GM12874 (cell line): ENCODE measurements around the gene CAPN3.
A peak's percentile ranks its signal among the peaks of the same experiment; 100 is the strongest.

Experiments
- CTCF ChIP-seq: IDR thresholded peaks from 2 replicates; pipeline ENCODE4 v1.5.1; 2011; ENCODE audit warnings: low read depth, mild to moderate bottlenecking, control low read depth, low read length, moderate library complexity; ENCODE audit not compliant: insufficient read depth

The CAPN3 gene

DNA sequence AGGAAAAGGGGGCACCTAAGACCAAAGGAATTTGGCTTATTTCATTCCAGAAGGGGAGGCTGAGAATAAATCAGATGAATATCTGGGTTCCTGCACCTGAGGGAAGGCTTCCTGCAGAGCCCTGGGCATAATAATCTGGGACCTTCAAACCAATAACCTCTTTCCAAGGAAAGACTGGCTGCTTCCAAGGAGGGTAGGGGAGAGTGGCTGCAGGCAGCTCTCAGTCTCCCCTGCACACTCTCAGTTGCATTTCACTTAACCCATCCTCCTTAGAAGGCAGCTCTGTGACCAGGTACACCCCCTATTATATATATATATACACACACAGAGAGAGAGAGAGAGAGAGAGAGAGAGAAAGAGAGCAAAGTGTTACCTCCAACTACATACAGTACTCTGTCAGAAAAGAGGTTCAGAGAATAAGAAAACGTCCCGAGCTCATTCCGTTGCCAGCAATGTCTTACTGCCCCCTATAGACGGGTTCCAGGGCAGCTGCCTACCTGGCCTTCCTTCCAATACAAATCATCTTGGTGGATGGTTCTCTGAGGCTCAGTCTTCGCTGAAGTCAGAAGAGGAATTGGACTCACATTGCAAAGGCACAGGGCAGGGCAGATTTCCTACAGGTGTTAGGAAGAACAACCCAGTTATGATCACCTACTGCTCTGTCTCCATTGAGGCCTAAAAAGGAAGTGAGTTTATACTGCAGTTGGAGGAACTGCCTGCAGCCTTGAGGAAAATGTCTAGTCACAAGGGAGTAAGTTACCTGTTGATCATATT lies 26.1 kb downstream of the CAPN3 start:
- peak; percentile 71 for TF ChIP-seq CTCF

GRCh38 chr15:42385980-42386700 lies 26.8 kb downstream of the CAPN3 start:
- no peak for TF ChIP-seq CTCF

DNA sequence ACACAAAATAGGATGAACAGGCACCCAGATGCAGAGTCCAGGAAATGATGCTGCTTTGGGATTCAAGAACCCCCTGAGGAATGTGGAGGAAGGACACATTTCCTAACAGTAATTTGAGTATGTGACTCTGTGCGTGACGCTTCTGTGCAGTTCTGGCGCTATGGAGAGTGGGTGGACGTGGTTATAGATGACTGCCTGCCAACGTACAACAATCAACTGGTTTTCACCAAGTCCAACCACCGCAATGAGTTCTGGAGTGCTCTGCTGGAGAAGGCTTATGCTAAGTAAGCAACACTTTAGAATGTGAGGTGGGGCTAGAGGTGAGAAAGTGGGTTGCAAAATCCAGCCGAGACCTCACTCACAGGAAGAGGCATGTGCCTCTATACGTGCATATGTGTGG lies 28.3 kb downstream of the CAPN3 start:
- no peak for TF ChIP-seq CTCF

DNA sequence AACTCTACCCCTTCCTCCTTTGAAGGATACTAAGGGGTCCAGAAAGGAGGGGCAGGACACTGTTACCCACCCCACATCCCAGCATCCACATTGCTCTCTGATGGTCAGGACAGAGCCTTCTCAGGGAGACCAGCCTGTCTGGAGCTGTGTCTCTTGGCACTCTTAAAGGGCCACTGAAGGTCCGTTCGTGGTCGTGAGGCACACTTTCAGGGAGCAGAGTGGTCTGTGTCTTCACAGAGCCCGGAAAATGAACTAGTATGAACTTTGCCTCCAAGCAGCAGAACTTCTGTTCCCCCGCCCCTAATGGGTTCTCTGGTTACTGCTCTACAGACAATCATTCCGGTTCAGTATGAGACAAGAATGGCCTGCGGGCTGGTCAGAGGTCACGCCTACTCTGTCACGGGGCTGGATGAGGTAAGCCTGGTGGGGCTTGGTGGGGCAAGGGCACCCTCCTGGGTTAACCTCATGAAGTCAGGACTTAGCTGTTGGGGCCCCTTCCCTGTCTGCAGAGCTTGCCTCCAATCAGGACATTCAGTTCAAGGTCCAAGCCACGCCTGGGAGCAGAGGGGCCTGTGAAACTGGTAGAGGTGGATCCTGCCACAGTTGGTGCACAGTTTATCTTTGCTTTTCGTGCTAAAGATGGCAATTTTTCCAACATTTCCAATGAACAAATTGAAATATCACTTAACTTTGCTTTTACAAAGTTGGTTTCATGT lies 33.2 kb downstream of the CAPN3 start:
- no peak for TF ChIP-seq CTCF

GRCh38 chr15:42394106-42394505 lies 34.8 kb downstream of the CAPN3 start:
- TF ChIP-seq CTCF: no peak

DNA sequence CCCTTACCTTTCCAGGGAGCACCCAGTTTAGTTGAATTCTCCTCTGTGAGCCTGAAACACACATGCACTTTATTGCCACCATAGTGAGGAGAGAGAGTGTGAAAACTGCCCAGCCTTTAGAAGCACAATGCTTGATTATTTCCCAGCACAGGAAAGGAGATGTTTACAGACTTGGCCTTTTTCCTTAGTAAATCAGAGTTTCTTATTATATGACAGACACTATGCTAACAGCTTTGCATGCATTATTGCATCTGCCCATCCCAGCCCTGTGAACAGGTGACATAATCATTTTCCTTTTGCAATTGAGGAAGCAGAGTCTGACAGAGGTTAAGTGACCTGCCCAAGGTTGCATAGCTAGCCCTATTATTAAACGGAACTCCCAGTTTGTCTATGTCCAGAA lies 36.5 kb downstream of the CAPN3 start:
- no peak for TF ChIP-seq CTCF
